C4-2B (cell line): Measurements from ENCODE around the gene CASZ1.
A peak's percentile ranks its signal among the peaks of the same experiment; 100 is the strongest.

ENCODE experiments used
- H3K27ac ChIP-seq: fragments of 450-650 bp; 2 replicates; pipeline ENCODE4 v1.5.1; 2017
- ZFX ChIP-seq: fragments of 450-650 bp; IDR thresholded peaks from 2 replicates; pipeline ENCODE4 v1.6.1; 2017
- TF ChIP-seq, protein P1 (sequence below): fragments of 450-650 bp; conservative IDR thresholded peaks from 2 replicates; pipeline ENCODE4 v1.5.1; 2017; ENCODE audit warnings: mild to moderate bottlenecking

The CASZ1 gene

DNA sequence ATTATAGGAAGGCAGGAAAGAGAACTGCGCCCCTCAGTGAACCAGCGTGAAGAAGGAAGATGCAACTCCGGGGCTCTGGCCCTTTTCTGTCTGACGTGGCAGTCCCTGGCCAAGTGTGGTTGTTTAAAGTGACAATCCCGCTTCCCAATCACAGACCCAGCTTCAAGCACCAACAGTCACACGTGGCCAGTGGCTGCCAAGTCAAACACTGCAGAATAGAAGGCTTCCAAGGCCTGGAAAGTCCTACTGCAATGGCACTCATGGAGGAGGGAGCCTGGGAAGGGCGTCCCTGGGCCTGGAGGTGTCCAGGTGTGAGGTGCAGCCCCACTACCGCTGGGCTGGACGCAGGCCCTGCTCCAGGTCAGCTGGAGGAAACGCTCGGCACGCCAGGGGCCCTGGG, 143.8 kb downstream of the CASZ1 start:
- no peak for TF ChIP-seq ZFX
- TF ChIP-seq, protein P1, sequence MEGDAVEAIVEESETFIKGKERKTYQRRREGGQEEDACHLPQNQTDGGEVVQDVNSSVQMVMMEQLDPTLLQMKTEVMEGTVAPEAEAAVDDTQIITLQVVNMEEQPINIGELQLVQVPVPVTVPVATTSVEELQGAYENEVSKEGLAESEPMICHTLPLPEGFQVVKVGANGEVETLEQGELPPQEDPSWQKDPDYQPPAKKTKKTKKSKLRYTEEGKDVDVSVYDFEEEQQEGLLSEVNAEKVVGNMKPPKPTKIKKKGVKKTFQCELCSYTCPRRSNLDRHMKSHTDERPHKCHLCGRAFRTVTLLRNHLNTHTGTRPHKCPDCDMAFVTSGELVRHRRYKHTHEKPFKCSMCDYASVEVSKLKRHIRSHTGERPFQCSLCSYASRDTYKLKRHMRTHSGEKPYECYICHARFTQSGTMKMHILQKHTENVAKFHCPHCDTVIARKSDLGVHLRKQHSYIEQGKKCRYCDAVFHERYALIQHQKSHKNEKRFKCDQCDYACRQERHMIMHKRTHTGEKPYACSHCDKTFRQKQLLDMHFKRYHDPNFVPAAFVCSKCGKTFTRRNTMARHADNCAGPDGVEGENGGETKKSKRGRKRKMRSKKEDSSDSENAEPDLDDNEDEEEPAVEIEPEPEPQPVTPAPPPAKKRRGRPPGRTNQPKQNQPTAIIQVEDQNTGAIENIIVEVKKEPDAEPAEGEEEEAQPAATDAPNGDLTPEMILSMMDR, result no peak
- H3K27ac ChIP-seq, result peak overlapping the region; percentile 72

DNA sequence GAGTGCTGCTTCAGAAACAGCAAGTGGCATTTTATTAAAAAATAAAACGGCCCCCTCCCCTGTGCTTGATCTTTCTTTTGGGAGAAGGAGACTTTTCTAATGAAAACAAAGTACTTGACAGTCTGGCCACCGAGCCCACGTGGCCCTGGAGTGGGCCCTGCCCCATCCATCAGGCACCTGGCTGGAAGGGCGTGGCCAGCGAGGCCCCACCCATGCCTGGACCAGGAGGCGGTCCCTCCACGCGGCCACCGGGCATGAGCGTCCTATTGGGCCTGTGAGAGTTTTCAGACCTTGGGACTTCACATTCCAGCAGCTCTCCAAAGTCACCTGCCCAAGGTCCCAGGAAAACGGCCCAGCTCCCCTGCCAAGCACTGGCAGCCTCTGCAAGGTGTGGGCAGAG, 144.7 kb downstream of the CASZ1 start:
- peak overlapping the region; percentile 72 for H3K27ac ChIP-seq

DNA sequence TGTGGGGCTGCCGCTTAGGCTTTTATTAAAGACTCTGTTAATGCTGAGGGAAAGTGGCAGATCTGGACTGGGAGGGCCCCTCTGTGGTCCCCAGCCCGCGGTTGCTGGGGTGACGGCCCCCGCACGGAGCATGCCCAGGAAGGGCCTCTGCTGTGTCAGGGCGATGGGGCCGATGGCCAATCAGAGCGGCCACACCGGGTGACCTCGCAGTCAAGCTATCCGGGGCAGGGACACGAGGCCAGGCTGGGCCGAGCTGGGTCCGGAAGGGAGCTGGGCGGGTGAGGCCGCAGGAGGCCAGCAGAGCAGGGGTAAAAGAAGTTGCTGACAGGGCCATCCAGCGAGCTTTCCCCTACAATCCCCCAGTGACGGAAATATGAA, 145.1 kb downstream of the CASZ1 start:
- TF ChIP-seq, protein P1, result no peak
- no peak for TF ChIP-seq ZFX
- H3K27ac ChIP-seq, result peak overlapping the region; percentile 72

More for the DNA sequence above, 144.7 kb downstream of the CASZ1 start:
- TF ChIP-seq ZFX, result no peak
- TF ChIP-seq, protein P1, result no peak

DNA sequence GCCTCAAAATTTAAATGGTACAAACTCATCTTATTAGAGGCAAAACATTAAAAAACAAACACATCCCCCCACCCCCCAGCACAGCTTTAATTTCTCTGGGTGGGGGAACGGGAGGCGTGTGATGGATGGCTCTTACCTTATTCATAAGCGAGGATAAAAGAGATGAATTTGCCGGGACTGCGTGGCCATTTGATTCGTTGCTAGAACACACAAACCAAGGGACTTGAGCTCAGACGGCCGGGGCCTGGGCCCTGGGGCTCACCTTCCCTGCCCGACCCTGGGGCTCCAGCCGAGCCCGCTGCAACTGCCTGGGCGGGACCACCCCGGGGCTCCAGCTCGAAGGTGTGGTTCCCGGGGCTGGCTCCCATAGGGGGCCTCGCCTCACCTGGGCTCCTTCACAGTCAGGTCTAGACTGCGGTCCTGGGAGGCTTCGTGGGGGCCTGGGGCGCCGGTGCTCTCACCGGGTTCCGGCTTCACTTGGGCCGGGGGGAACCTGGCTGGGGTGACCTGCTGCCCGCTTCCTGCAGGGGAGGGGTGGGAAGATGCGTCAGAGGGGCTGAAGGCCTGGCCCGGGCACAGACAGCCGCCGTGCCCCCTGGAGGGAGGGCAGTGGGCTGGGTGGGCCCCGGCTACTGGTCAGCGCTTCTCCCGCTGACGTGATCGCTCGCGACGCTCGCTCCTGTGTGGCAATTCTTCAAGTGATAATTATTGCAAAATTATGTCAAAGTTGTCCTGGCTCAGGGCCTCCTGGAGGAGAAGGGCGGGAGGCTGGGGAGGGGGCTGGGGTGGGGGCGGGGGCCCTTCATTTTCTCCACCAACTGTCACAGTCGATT, 145.7 kb downstream of the CASZ1 start:
- TF ChIP-seq, protein P1, result no peak
- no peak for TF ChIP-seq ZFX
- H3K27ac ChIP-seq, result no peak overlapping the region

DNA sequence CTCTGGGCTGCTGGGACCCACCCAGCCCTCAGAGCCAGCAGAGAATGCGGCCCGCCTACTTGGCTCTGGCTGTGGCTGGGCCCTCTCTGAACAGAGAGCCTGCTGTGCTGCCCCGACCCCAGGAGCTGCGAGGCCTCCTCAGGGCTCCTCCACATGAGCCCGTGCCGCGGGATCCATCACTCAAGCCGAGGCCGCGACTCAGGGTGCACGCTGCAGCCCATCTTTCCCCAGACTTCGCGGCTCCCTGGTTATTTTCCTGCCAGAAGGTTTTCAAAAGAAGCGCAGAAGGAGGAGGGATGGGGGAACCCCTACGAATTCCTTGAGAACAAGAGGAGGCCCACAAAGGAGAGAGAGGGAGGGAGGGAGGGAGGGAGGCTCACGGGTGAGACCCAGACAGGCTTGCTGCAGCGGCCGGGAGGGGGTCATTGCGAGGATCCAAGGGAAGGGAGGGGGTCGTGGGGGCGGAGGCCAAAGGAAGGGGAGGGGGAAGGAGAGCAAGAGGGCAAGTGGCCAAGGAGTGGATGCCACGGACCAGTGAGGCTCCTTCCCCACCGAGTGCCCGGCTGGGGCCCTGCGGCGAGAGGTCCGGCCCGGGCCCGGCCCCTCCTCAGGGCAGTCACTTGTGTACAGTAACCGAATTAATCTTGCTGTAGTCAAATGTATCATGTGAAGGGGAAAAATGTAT, 146.8 kb downstream of the CASZ1 start:
- TF ChIP-seq ZFX, result no peak
- TF ChIP-seq, protein P1, result no peak
- no peak overlapping the region for H3K27ac ChIP-seq

DNA sequence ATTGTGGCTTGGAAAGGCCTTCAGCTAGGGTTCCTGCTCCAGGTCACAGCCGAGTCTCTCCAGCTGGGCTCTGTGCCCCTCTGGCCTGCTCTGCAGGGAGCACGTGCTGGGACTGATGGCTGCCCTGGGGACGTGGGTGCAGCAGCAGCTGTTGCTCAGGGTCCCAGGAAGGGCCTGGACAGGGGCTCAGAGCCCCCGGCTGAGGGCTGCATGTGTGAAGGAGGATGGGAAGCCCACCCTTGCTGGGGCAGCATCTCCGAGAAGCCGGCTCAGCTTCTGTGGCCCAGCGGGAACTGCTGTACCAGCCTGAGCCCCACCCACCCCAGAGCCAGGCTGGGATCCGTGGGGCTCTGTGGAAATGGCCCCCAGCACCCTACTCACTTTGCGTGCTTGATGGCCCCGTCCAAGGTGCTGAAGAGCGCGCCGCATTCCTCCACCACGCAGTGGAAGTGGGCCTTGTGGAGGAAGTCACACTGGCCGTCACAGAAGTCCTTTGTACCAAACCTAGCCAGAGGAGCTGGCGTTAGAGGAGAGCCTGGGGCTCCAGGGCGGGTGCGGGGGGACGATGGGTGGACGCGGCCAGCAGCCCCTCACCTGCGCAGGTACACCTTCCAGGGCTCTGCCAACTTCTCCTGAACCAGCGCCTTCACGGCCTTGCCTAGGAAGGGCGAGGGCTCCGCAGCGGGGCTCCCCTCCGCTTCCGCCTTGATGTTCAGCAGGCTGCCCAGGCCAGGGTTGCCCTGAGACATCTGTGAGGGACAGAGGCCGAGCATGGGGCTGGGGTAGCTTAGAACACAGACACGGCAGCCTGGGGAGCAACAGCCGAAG, 147.5 kb downstream of the CASZ1 start:
- no peak overlapping the region for H3K27ac ChIP-seq
- TF ChIP-seq ZFX, result no peak
- TF ChIP-seq, protein P1, result no peak
